Fibroblast of lung (primary cell): Measurements from ENCODE around the gene CKLF. TPM values are rescaled to one million over a fixed set of nuclear protein-coding genes. Genes with fewer than 3 reads are reported as not detected.

Source experiments
- DNase-seq, 2 donors: peaks; one replicate each; pipeline versions ENCODE4 v3.0.0 to v3.0.0-alpha.2; 2010; ENCODE audit warnings: low read depth in 2 of 2
- H2AFZ ChIP-seq: 2 replicates; pipeline ENCODE4 v1.5.1; 2012; ENCODE audit warnings: low read length, control low read depth, inconsistent platforms
- H3K27ac ChIP-seq: 2 replicates; pipeline ENCODE4 v1.5.1; 2011; ENCODE audit warnings: low read length, control low read depth; ENCODE audit not compliant: insufficient read depth
- H3K27me3 ChIP-seq: 2 replicates; pipeline ENCODE4 v1.5.1; 2011; ENCODE audit warnings: mild to moderate bottlenecking, low read length; ENCODE audit not compliant: control insufficient read depth, insufficient read depth
- H3K36me3 ChIP-seq: 2 replicates; pipeline ENCODE4 v1.5.1; 2011; ENCODE audit warnings: low read length; ENCODE audit not compliant: control insufficient read depth, insufficient read depth
- H3K4me1 ChIP-seq: 2 replicates; pipeline ENCODE4 v1.5.1; 2011; ENCODE audit warnings: low read length; ENCODE audit not compliant: control insufficient read depth, insufficient read depth; ENCODE audit errors: extremely low read depth
- H3K4me2 ChIP-seq: 2 replicates; pipeline ENCODE4 v1.5.1; 2011; ENCODE audit warnings: low read length, control low read depth; ENCODE audit not compliant: insufficient read depth; ENCODE audit errors: extremely low read depth
- H3K4me3 ChIP-seq, 4 experiments: fragments of 200-600 bp in 1 of 4; sonication (generic) in 1 of 4; replicated peaks in 1 of 4; 2 replicates each; pipeline ENCODE4 v1.5.1; 2011 to 2016; ENCODE audit warnings: low read length in 4 of 4, low read depth in 3 of 4, mild to moderate bottlenecking in 3 of 4, control low read depth in 2 of 4, inconsistent platforms in 1 of 4, mixed read lengths in 1 of 4; ENCODE audit not compliant: insufficient read depth in 1 of 4; ENCODE audit errors: control extremely low read depth in 1 of 4
- H3K79me2 ChIP-seq: 2 replicates; pipeline ENCODE4 v1.5.1; 2012; ENCODE audit warnings: mild to moderate bottlenecking, low read length, inconsistent platforms; ENCODE audit not compliant: control insufficient read depth, insufficient read depth
- H3K9ac ChIP-seq: 2 replicates; pipeline ENCODE4 v1.5.1; 2011; ENCODE audit warnings: mild to moderate bottlenecking, low read length, control low read depth; ENCODE audit not compliant: insufficient read depth
- H3K9me3 ChIP-seq: 2 replicates; pipeline ENCODE4 v1.5.1; 2012; ENCODE audit warnings: low read depth, low read length; ENCODE audit not compliant: control insufficient read depth, insufficient read depth
- H4K20me1 ChIP-seq: 2 replicates; pipeline ENCODE4 v1.5.1; 2011; ENCODE audit warnings: low read length; ENCODE audit not compliant: control insufficient read depth, insufficient read depth; ENCODE audit errors: extremely low read depth
- EZH2 ChIP-seq: IDR thresholded peaks from 2 replicates; pipeline ENCODE4 v1.5.1; 2012; ENCODE audit warnings: low read length, control low read depth, mild to moderate bottlenecking; ENCODE audit errors: missing control alignments
- polyA plus RNA-seq, 2 donors: library from polyadenylated mRNA; depleted of rRNA in 1 of 2; stranded (reverse) in 1 of 2; unstranded in 1 of 2; fragments of >200 nt; gene quantifications; 2 replicates each; pipeline ENCODE4 v1.2.1, GENCODE V29; 2011 to 2012; ENCODE audit warnings: missing spikeins in 1 of 2
- total RNA-seq: library from RNA; depleted of rRNA; stranded (reverse); fragments of >200 nt; gene quantifications from 2 replicates; pipeline ENCODE4 v1.2.1, GENCODE V29; 2014
- TF ChIP-seq, protein P1 (sequence below), 2 donors: IDR thresholded peaks in 1 of 2; conservative IDR thresholded peaks in 1 of 2; 1 replicate in 1 of 2; 2 replicates in 1 of 2; pipeline ENCODE4 v1.5.1; 2011 to 2012; ENCODE audit warnings: low read length in 2 of 2, control low read depth in 1 of 2, inconsistent platforms in 1 of 2, low read depth in 1 of 2, mild to moderate bottlenecking in 1 of 2

Gene CKLF
- total and polyA plus RNA-seq, 2 donors (not counting 1 experiment from before 2014, with no cell fraction given) = 41.9 to 70.9 TPM

DNA sequence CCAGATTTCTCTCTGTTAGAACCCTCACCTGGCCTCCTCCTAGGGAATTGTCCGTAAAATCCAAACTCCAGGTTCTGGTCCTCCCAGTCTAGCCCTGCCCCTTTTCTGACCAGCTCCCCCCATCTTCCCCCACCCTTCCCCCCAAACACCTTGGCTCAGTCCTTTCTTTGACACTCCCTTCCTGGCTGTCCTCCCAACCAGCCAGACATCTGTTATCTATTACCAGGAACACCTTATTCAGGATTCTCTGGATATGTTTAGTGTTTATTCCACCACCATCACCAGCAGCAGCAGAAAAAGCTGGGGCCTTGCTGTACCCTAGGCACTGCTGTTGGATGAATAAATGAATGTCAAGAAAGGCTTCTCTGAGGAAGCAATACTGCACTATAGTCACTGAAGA, 48.1 kb downstream of the CKLF start:
- H3K4me3 ChIP-seq = no peak overlapping the region
- H3K36me3 ChIP-seq = no peaks in the 10 kb centered on the region
- no peak for DNase-seq
- H3K9ac ChIP-seq = no peak overlapping the region
- H3K27me3 ChIP-seq = peaks cover 9% of the 10 kb centered on the region
- no peak overlapping the region for H3K27ac ChIP-seq
- H3K79me2 ChIP-seq = no peaks in the 10 kb centered on the region
- H3K4me2 ChIP-seq = no peak overlapping the region
- no peak for TF ChIP-seq EZH2
- TF ChIP-seq, protein P1, sequence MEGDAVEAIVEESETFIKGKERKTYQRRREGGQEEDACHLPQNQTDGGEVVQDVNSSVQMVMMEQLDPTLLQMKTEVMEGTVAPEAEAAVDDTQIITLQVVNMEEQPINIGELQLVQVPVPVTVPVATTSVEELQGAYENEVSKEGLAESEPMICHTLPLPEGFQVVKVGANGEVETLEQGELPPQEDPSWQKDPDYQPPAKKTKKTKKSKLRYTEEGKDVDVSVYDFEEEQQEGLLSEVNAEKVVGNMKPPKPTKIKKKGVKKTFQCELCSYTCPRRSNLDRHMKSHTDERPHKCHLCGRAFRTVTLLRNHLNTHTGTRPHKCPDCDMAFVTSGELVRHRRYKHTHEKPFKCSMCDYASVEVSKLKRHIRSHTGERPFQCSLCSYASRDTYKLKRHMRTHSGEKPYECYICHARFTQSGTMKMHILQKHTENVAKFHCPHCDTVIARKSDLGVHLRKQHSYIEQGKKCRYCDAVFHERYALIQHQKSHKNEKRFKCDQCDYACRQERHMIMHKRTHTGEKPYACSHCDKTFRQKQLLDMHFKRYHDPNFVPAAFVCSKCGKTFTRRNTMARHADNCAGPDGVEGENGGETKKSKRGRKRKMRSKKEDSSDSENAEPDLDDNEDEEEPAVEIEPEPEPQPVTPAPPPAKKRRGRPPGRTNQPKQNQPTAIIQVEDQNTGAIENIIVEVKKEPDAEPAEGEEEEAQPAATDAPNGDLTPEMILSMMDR (conservative IDR thresholded peaks at IDR 0.05 in 1 of 2, IDR thresholded peaks at IDR 0.05 in 1 of 2; ENCODE audit: low read depth in 1 of 2, low read length in 2 of 2) = no peak
- H4K20me1 ChIP-seq = no peaks in the 10 kb centered on the region
- H2AFZ ChIP-seq = no peak overlapping the region
- peaks cover 5% of the 10 kb centered on the region for H3K4me1 ChIP-seq
- H3K9me3 ChIP-seq = no peaks in the 10 kb centered on the region

DNA sequence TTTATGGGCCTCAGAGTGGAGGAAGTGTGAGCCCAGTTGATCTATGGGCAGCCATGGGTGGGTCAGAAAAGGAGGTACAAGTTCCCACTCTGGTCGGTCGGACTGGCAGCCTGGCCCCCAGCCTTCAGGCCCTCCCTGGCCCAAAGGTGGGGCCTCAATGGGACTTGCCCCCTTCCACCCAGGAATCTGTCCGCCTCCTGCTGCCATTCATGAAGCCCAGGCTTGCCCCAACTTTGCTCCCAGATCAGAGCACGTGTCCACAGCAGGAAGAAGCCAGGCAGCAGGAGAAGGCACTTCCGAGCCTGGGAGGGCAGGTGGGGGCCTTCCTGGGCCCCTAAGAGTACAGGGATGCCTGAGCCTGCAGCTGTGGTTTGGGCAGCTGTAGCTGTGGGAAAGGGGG, 49.1 kb downstream of the CKLF start:
- H3K4me3 ChIP-seq = no peak overlapping the region
- no peaks in the 10 kb centered on the region for H3K9me3 ChIP-seq
- peaks cover 9% of the 10 kb centered on the region for H3K27me3 ChIP-seq
- no peaks in the 10 kb centered on the region for H4K20me1 ChIP-seq
- no peak for TF ChIP-seq EZH2
- TF ChIP-seq, protein P1 (conservative IDR thresholded peaks at IDR 0.05 in 1 of 2, IDR thresholded peaks at IDR 0.05 in 1 of 2; ENCODE audit: low read depth in 1 of 2, low read length in 2 of 2) = no peak
- no peak overlapping the region for H2AFZ ChIP-seq
- H3K27ac ChIP-seq = no peak overlapping the region
- no peak overlapping the region for H3K9ac ChIP-seq
- H3K4me1 ChIP-seq = peaks cover 7% of the 10 kb centered on the region
- no peak for DNase-seq
- no peak overlapping the region for H3K4me2 ChIP-seq
- H3K79me2 ChIP-seq = peaks cover 3% of the 10 kb centered on the region
- no peaks in the 10 kb centered on the region for H3K36me3 ChIP-seq

DNA sequence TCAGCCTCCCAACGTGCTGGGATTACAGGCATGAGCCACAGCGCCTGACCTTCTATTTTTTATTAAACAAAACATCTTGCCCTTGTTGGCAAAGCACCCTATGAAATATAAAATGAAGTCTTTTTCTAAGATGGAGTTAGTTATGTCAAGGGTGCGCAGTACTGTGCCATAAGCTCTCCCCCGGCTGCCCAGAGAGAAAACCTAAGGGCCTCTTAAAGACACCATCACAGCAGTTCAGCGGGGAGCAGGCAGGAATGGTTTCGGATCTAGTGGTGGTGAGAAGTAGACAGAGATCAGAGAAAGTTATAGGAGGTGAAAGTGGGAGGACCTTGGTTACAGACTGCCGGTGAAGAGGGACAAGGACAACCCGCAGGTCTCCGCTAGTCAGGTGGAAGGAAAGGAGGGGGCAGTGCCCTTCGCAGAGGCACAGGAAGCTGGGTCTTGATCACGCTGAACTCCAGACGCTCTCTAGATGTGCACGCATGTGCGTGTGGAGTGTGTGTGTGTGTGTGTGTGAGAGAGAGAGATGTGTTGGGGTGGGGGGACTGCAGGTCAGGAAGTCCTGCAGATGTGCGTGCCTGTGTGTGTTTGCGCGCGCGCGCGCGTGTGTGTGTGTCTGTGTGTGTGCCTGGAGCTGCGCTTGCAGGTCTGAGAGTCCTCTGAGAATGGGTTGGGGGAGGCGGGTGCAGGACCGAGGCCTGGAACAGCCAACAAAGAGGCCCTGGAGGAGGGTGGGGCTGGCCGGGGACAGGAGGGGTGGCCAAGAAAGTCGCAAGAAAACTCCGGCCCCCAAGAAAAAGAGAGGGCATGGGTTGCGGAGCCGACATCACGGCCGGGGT, 51.4 kb downstream of the CKLF start:
- peak; percentile 56 to 71 for DNase-seq
- H3K9me3 ChIP-seq = no peaks in the 10 kb centered on the region
- peaks cover 12% of the 10 kb centered on the region for H3K4me1 ChIP-seq
- peak overlapping the region; percentile 37 for H3K9ac ChIP-seq
- peak overlapping the region; percentile 59 to 78 (median 64) for H3K4me3 ChIP-seq
- H3K27ac ChIP-seq = no peak overlapping the region
- peaks cover 3% of the 10 kb centered on the region for H3K79me2 ChIP-seq
- H4K20me1 ChIP-seq = no peaks in the 10 kb centered on the region
- H3K27me3 ChIP-seq = peaks cover 9% of the 10 kb centered on the region
- TF ChIP-seq EZH2 = no peak
- TF ChIP-seq, protein P1 (conservative IDR thresholded peaks at IDR 0.05 in 1 of 2, IDR thresholded peaks at IDR 0.05 in 1 of 2; ENCODE audit: low read depth in 1 of 2, low read length in 2 of 2) = no peak
- H3K36me3 ChIP-seq = peaks cover 2% of the 10 kb centered on the region
- peak overlapping the region; percentile 90 for H3K4me2 ChIP-seq
- peak overlapping the region; percentile 91 for H2AFZ ChIP-seq
